ENCODE measurements around the gene UBIAD1.

DNA sequence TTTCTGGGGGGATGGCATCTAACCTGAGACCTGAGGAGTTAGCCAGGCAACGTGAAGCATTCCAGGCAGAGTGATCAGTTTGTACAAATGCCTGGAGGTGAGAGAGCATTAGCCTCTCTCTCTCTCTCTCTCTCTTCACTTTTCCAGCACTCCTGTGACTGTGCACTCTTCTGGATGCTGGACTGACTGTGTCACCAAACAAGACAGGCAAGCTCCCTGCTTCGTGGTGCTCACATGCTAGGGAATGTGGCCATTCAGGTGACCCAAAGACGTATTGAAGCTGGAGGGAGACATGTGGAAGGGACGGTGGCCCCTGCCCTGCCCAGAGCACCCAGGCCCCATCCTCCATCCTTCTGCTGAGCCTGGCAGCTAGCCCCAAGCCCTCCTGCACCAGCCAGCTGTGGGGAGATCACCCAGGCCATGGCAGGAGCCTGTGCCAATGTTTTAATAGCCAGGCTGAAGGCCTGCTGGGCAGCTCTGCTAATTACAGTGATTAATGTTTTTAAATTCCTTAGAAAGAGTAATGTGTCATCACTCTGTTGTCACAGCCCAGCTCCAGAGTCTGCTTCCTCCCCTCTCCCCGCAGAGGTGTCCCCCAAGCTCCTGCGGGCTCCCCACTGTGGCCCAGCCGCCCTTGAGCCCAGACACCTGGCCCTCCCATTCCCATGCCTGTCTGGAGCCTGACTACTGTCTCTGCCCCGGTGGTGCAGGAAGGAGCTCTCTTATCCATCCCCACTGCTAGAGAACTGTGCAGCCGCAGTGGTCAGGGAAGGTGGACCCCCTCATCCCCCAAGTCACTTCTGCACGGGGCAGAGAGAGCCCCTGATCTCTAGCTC, 48.9 kb downstream of the UBIAD1 start:
- TF ChIP-seq, protein P1, sequence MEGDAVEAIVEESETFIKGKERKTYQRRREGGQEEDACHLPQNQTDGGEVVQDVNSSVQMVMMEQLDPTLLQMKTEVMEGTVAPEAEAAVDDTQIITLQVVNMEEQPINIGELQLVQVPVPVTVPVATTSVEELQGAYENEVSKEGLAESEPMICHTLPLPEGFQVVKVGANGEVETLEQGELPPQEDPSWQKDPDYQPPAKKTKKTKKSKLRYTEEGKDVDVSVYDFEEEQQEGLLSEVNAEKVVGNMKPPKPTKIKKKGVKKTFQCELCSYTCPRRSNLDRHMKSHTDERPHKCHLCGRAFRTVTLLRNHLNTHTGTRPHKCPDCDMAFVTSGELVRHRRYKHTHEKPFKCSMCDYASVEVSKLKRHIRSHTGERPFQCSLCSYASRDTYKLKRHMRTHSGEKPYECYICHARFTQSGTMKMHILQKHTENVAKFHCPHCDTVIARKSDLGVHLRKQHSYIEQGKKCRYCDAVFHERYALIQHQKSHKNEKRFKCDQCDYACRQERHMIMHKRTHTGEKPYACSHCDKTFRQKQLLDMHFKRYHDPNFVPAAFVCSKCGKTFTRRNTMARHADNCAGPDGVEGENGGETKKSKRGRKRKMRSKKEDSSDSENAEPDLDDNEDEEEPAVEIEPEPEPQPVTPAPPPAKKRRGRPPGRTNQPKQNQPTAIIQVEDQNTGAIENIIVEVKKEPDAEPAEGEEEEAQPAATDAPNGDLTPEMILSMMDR (IDR thresholded peaks at IDR 0.05) = no peak
- no peak for TF ChIP-seq ZFX (IDR thresholded peaks at IDR 0.05; ENCODE audit: borderline replicate concordance)
